ENCODE results near the gene ANKRD28. TPM values are rescaled to one million over a fixed set of nuclear protein-coding genes. Genes with fewer than 3 reads are reported as not detected.
A peak's percentile ranks its signal among the peaks of the same experiment; 100 is the strongest.

Gene ANKRD28
- total RNA-seq, 4 donors from 2014 or later, result 39.0 to 81.1 (median 49.5) TPM

- Histone ChIP-seq H3K9me3 (no peaks in the 10 kb centered on the region), H3K27me3 (no peaks in the 10 kb centered on the region), H3K27ac (peak overlapping the region; percentile 82 to 91 (median 89)), H3K4me1 (peaks cover 0 to 50% (median 20%) of the 10 kb centered on the region in 4 donors), H3K4me3 (no peak overlapping the region), H3K36me3 (no peaks in the 10 kb centered on the region)
- in situ Hi-C loops (cut with MboI; ENCODE audit: low pct_ligation_motif_present in 1 of 4, low pct_unique_long_range_greater_than_20kb in 1 of 4, low sequenced_read_pairs in 3 of 4) (no loop called here), intact Hi-C loops (cut with DNase I; ENCODE audit: low total_unique reads) (no loop called here)
- 30 to 52% methylated on average over 2 of the region's 2 CpGs for WGBS, 2 donors (ENCODE audit: low coverage in 1 of 2)
- DNase-seq, result no peak
- no peak for TF ChIP-seq EP300 (IDR thresholded peaks at IDR 0.05; ENCODE audit: low read depth)
- no peak for TF ChIP-seq POLR2AphosphoS5 (IDR thresholded peaks at IDR 0.05)
- TF ChIP-seq POLR2A (IDR thresholded peaks at IDR 0.05), result no peak
- TF ChIP-seq CTCF (IDR thresholded peaks at IDR 0.05), result no peak
Measured at GRCh38 chr3:15798533-15799245, 910 bp upstream of the ANKRD28 start.

- in situ Hi-C loops (cut with MboI; ENCODE audit: low pct_ligation_motif_present in 1 of 4, low pct_unique_long_range_greater_than_20kb in 1 of 4, low sequenced_read_pairs in 3 of 4), result no loop called here
- intact Hi-C loops (cut with DNase I; ENCODE audit: low total_unique reads), result no loop called here
Measured at GRCh38 chr3:15796771-15797641, 773 bp downstream of the ANKRD28 start.

GRCh38 chr3:15796331-15796730 is 1.4 kb downstream of the ANKRD28 start:
- Histone ChIP-seq H3K27ac (peak overlapping the region; percentile 82 to 91 (median 89)), H3K4me1 (peaks cover 0 to 50% (median 20%) of the 10 kb centered on the region in 4 donors), H3K4me3 (peak overlapping the region in 3 of 4 donors; percentile 17 to 44 (median 32)), H3K9me3 (no peaks in the 10 kb centered on the region), H3K36me3 (no peaks in the 10 kb centered on the region), H3K27me3 (no peaks in the 10 kb centered on the region)
- TF ChIP-seq EP300 (IDR thresholded peaks at IDR 0.05; ENCODE audit: low read depth) (no peak), POLR2AphosphoS5 (IDR thresholded peaks at IDR 0.05) (no peak), POLR2A (IDR thresholded peaks at IDR 0.05) (no peak)
- intact Hi-C loops (cut with DNase I; ENCODE audit: low total_unique reads) (no loop called here), in situ Hi-C loops (cut with MboI; ENCODE audit: low pct_ligation_motif_present in 1 of 4, low pct_unique_long_range_greater_than_20kb in 1 of 4, low sequenced_read_pairs in 3 of 4) (no loop called here)
- WGBS, 2 donors (ENCODE audit: low coverage in 1 of 2), result 8 to 9% methylated on average over 2 of the region's 2 CpGs
- DNase-seq, result no peak

More at GRCh38 chr3:15796771-15797641, 773 bp downstream of the ANKRD28 start:
- WGBS, 2 donors (ENCODE audit: low coverage in 1 of 2), result 12 to 23% methylated on average over 3 to 5 of the region's 5 CpGs
- Histone ChIP-seq H3K9me3 (no peaks in the 10 kb centered on the region), H3K27me3 (no peaks in the 10 kb centered on the region), H3K4me1 (peaks cover 0 to 50% (median 20%) of the 10 kb centered on the region in 4 donors), H3K36me3 (no peaks in the 10 kb centered on the region), H3K27ac (peak overlapping the region; percentile 82 to 91 (median 89)), H3K4me3 (peak overlapping the region; percentile 1 to 44 (median 24))
- DNase-seq, result no peak
- TF ChIP-seq POLR2A (IDR thresholded peaks at IDR 0.05), result no peak
- TF ChIP-seq CTCF (IDR thresholded peaks at IDR 0.05), result no peak
- no peak for TF ChIP-seq POLR2AphosphoS5 (IDR thresholded peaks at IDR 0.05)
- no peak for TF ChIP-seq EP300 (IDR thresholded peaks at IDR 0.05; ENCODE audit: low read depth)

GRCh38 chr3:15795651-15796308 is 2.0 kb downstream of the ANKRD28 start:
- intact Hi-C loops (cut with DNase I; ENCODE audit: low total_unique reads), result no loop called here
- H3K4me1 ChIP-seq, result peaks cover 0 to 49% (median 20%) of the 10 kb centered on the region in 4 donors
- in situ Hi-C loops (cut with MboI; ENCODE audit: low pct_ligation_motif_present in 1 of 4, low pct_unique_long_range_greater_than_20kb in 1 of 4, low sequenced_read_pairs in 3 of 4), result no loop called here
- H3K27me3 ChIP-seq, result no peaks in the 10 kb centered on the region
- no peak for TF ChIP-seq CTCF (IDR thresholded peaks at IDR 0.05)
- no peak for TF ChIP-seq EP300 (IDR thresholded peaks at IDR 0.05; ENCODE audit: low read depth)
- peak overlapping the region; percentile 2 to 44 (median 24) for H3K4me3 ChIP-seq
- peak overlapping the region; percentile 82 to 91 (median 89) for H3K27ac ChIP-seq
- 20 to 31% methylated on average over 4 of the region's 4 CpGs for WGBS, 2 donors (ENCODE audit: low coverage in 1 of 2)
- H3K36me3 ChIP-seq, result no peaks in the 10 kb centered on the region
- no peaks in the 10 kb centered on the region for H3K9me3 ChIP-seq
- DNase-seq, result no peak

Data from transverse colon (tissue), 4 donors.